Measurements from ENCODE around the gene USP46.

The USP46 gene

DNA sequence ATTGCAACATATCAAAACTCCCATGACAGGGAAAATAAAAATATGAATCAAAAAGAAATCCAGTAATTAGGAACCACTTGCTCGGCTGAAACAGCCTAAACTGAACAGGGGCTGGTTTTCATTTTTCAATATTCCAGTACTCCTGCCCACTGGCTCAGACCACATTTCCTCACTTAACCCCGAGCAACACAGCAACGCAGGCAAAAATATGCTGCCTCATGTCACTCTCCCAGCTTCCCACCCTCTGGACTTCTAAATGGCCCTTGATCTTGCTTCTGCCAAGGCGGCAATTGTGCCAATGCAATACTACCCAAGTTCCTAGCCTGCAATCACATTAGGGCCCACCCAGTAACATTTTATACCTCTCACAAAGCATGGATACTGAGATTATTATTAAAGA, 30.6 kb downstream of the USP46 start:
- H3K4me3 ChIP-seq (ENCODE audit: low read length): no peak overlapping the region
- H2AFZ ChIP-seq (ENCODE audit: low read depth, low read length): no peak overlapping the region
- no peaks in the 10 kb centered on the region for H3K4me1 ChIP-seq (ENCODE audit: insufficient read depth, low read length)
- H3K36me3 ChIP-seq (ENCODE audit: insufficient read depth, low read length): peaks cover 19% of the 10 kb centered on the region
- H3K9me3 ChIP-seq (ENCODE audit: low read length): no peaks in the 10 kb centered on the region
- H3K27me3 ChIP-seq (ENCODE audit: insufficient read depth, low read length): no peaks in the 10 kb centered on the region

DNA sequence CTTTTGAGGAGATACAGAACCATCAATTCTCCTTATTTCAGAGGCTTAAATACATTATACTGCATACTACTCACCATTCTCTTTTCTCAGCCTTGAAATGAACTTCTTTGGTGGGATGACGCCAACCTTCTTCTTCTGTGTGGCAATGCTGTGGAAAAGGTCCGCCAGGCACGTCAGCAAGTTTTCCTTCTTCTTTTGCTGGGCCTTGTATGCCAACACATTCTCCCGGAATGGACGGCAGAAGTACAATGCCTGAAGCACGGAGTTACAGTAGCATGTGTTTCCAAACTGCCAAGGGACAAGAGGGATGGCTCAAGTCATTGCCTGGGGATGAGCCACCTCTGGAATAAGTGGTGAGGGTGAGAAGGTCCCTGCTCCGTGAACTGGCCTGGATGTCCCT, 31.2 kb downstream of the USP46 start:
- peaks cover 20% of the 10 kb centered on the region for H3K36me3 ChIP-seq (ENCODE audit: insufficient read depth, low read length)
- H3K9me3 ChIP-seq (ENCODE audit: low read length): no peaks in the 10 kb centered on the region
- no peak overlapping the region for H3K4me3 ChIP-seq (ENCODE audit: low read length)
- H2AFZ ChIP-seq (ENCODE audit: low read depth, low read length): no peak overlapping the region
- H3K4me1 ChIP-seq (ENCODE audit: insufficient read depth, low read length): no peaks in the 10 kb centered on the region
- no peaks in the 10 kb centered on the region for H3K27me3 ChIP-seq (ENCODE audit: insufficient read depth, low read length)

DNA sequence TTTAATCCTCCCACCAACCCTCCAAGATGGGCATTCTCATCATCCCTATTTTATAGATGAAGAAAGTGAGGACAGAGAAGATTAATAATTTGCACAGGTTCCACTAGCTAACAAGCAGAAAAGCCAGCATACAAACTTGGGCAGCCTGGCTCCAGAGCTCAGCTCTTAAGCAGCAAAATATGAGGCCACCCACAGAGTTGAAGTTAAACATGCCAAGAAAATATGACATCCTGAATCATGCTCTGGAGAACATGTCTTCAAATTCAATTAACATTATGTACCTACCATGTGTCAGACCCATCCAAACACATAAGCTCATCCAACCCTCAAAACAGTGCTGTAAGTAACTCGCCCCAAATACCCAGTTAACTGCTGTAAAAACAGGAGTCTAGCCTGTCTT, 33.9 kb downstream of the USP46 start:
- Histone ChIP-seq H3K36me3 (ENCODE audit: insufficient read depth, low read length) (peaks cover 32% of the 10 kb centered on the region), H2AFZ (ENCODE audit: low read depth, low read length) (no peak overlapping the region), H3K9me3 (ENCODE audit: low read length) (no peaks in the 10 kb centered on the region), H3K27me3 (ENCODE audit: insufficient read depth, low read length) (no peaks in the 10 kb centered on the region), H3K4me3 (ENCODE audit: low read length) (no peak overlapping the region), H3K4me1 (ENCODE audit: insufficient read depth, low read length) (no peaks in the 10 kb centered on the region)

DNA sequence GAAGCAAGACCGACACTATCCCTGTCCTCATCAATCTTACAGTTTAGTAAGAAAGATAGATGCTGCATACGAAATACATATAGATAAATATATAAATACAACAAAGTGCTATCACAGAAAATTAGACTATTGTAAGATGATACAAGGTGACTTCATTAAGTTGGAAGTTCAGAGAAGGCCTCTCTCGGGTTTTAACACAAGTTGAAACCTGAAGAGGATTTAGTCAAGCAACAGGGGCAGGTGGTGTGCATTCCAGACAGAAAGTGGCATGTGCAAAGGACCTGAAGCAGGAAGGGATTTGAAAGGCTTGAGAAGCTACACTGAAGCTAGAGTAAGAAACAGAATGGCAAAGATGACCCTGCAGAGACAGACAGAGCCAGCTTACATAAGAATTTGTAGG, 36.5 kb downstream of the USP46 start:
- peaks cover 27% of the 10 kb centered on the region for H3K36me3 ChIP-seq (ENCODE audit: insufficient read depth, low read length)

DNA sequence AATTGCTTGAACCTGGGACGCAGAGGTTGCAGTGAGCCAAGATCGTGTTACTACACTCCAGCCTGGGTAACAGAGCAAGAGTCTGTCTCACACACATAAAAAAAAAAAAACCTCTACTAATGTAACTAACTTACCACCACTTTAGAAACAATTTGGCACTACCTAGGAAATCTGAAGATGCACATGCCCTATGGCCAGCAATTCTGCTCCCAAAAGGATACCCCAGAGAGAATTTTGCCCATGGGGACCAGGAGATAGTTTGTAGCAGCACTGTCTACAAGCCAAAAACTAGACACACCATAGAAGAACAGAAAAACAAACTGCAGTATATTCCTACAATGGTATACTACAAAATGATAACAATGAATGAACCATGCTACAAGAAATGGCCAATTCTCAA, 37.5 kb downstream of the USP46 start:
- Histone ChIP-seq H3K4me3 (ENCODE audit: low read length) (no peak overlapping the region), H3K9me3 (ENCODE audit: low read length) (no peaks in the 10 kb centered on the region), H3K27me3 (ENCODE audit: insufficient read depth, low read length) (no peaks in the 10 kb centered on the region), H2AFZ (ENCODE audit: low read depth, low read length) (no peak overlapping the region), H3K4me1 (ENCODE audit: insufficient read depth, low read length) (no peaks in the 10 kb centered on the region), H3K36me3 (ENCODE audit: insufficient read depth, low read length) (peaks cover 25% of the 10 kb centered on the region)

More for the DNA sequence above, 36.5 kb downstream of the USP46 start:
- Histone ChIP-seq H2AFZ (ENCODE audit: low read depth, low read length) (no peak overlapping the region), H3K27me3 (ENCODE audit: insufficient read depth, low read length) (no peaks in the 10 kb centered on the region), H3K9me3 (ENCODE audit: low read length) (no peaks in the 10 kb centered on the region), H3K4me1 (ENCODE audit: insufficient read depth, low read length) (no peaks in the 10 kb centered on the region), H3K4me3 (ENCODE audit: low read length) (no peak overlapping the region)

DNA sequence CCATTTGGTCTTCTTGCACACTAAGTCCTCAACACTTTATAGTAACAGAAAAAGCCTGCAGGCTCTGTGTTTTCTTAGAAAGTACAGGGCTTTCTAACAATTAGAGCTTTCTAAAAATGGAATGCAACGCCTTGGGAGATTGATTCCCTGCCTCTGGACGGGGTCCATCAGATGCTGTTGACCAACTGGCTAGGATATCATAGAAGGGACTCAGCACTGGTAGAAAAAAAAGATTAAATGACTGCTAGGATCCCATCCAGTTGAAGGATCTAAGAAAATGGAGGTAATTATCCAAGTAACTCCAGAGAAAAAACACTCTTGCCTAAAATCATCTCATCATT, 39.5 kb downstream of the USP46 start:
- Histone ChIP-seq H3K36me3 (ENCODE audit: insufficient read depth, low read length) (peaks cover 15% of the 10 kb centered on the region), H2AFZ (ENCODE audit: low read depth, low read length) (no peak overlapping the region), H3K9me3 (ENCODE audit: low read length) (no peaks in the 10 kb centered on the region), H3K27me3 (ENCODE audit: insufficient read depth, low read length) (no peaks in the 10 kb centered on the region), H3K4me1 (ENCODE audit: insufficient read depth, low read length) (no peaks in the 10 kb centered on the region), H3K4me3 (ENCODE audit: low read length) (no peak overlapping the region)

DNA sequence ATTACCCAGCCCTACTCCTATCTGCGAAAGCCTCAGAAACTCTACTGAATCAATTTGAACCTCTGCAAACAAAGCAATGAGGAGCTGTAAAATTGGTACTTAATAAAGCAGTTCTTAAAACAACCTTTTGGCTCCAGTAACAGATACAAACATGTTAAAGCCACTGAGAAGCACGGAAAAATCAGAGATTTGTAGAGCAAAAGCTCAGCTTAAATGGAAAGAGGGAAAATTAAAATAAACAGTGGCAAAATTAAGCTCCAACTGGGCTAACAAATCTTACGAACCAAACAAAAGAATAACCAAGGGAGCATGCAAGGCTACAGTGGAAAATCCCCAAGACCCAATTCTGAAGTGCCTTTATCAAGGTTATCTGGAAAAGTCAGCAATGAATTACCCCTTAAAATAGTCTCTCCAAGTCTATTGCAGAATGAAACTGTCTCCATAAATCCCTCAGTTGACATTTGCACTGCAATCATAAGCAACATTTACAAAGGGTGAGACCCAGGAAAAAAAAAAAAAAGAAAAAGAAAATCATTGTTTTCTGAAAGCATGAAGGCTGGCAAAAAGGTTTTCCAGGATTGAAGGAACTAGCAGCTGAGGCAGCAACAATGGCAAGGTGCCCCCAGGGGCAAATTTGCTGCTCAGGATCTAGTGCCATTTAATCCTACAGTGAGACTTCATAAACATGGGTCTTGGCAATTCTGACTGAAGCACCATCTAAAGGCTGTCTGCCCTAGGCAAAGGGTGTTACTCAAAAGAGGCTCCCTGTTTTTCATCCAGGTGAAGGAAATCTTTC, 40.1 kb downstream of the USP46 start:
- no peaks in the 10 kb centered on the region for H3K9me3 ChIP-seq (ENCODE audit: low read length)
- H3K36me3 ChIP-seq (ENCODE audit: insufficient read depth, low read length): peaks cover 13% of the 10 kb centered on the region
- no peaks in the 10 kb centered on the region for H3K27me3 ChIP-seq (ENCODE audit: insufficient read depth, low read length)
- no peak overlapping the region for H3K4me3 ChIP-seq (ENCODE audit: low read length)
- H3K4me1 ChIP-seq (ENCODE audit: insufficient read depth, low read length): no peaks in the 10 kb centered on the region
- no peak overlapping the region for H2AFZ ChIP-seq (ENCODE audit: low read depth, low read length)

DNA sequence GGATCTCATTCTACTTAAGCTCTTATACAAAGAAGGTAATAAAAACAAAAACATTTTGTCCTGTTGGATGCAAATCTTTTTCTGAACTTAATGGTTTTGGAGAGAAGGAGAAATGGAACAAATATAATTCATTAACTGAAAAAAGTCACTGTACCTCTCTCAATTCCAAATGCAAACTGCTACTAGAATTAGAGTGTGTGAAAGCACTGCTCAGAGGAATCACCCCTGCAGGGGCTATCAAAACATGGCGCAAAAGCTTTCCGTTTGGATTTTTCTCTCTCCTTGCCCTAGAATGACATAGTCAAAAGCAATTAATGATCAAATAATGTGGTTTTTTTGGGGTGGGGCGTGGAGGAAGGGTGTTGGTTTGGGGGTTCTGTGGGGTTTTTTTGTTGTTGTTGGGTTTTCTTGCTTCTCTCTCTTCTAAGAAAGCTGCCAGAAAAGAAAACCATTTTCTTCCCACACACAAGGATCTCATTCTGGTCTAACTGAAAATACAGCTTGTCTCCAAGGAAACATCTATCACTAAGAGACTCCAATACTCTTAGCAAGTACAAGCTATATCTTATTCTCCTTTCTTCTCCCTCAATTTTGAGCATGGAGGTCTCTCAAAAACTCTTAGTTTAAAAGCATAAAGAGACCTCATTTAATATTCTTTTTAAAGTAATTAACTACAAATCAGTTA, 41.6 kb downstream of the USP46 start:
- Histone ChIP-seq H3K9me3 (ENCODE audit: low read length) (peaks cover 2% of the 10 kb centered on the region), H3K4me1 (ENCODE audit: insufficient read depth, low read length) (no peaks in the 10 kb centered on the region), H3K36me3 (ENCODE audit: insufficient read depth, low read length) (peaks cover 7% of the 10 kb centered on the region), H3K27me3 (ENCODE audit: insufficient read depth, low read length) (no peaks in the 10 kb centered on the region), H2AFZ (ENCODE audit: low read depth, low read length) (no peak overlapping the region), H3K4me3 (ENCODE audit: low read length) (no peak overlapping the region)

DNA sequence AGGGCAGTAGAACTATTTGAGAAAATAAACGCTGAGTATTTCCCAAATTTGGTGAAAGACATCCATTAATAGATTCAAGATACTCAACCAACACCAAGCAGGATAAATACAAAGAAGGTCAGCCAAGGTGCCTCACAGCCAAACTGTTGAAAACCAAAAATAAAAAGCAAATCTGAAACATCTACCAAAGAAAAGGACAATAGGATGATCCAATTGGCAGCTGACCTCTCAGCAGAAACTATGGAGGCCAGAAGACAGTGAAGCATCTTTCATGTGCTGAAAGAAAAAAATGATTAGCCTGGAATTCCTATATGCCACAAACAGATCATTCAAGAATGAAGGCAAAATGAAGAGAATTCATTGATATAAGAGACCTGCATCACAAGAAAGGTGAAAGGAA, 44.9 kb downstream of the USP46 start:
- H3K9me3 ChIP-seq (ENCODE audit: low read length): peaks cover 6% of the 10 kb centered on the region
- no peaks in the 10 kb centered on the region for H3K27me3 ChIP-seq (ENCODE audit: insufficient read depth, low read length)
- H3K4me1 ChIP-seq (ENCODE audit: insufficient read depth, low read length): no peaks in the 10 kb centered on the region
- H3K36me3 ChIP-seq (ENCODE audit: insufficient read depth, low read length): peaks cover 16% of the 10 kb centered on the region
- no peak overlapping the region for H2AFZ ChIP-seq (ENCODE audit: low read depth, low read length)
- no peak overlapping the region for H3K4me3 ChIP-seq (ENCODE audit: low read length)

DNA sequence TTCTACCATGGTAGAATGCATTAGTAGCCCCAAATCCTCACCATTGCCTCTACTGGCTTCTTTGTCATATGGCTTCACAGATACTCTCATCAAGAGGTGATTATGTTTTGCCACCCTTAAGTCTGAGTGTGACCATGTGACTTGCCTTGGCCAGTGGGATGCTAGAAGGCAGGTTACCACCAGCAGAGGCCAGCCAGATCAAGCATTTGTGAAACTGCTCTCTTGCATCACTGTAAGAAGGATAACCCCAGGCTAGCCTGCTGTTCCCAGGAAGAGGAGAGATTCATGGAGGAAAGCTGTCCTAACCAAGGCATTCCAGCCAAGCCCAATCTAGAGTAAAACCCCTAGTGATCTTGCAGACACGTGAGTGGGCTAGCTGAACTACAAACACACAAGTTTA, 46.8 kb downstream of the USP46 start:
- peaks cover 6% of the 10 kb centered on the region for H3K9me3 ChIP-seq (ENCODE audit: low read length)
- peaks cover 28% of the 10 kb centered on the region for H3K36me3 ChIP-seq (ENCODE audit: insufficient read depth, low read length)
- H3K4me3 ChIP-seq (ENCODE audit: low read length): no peak overlapping the region
- no peaks in the 10 kb centered on the region for H3K27me3 ChIP-seq (ENCODE audit: insufficient read depth, low read length)
- H2AFZ ChIP-seq (ENCODE audit: low read depth, low read length): no peak overlapping the region
- no peaks in the 10 kb centered on the region for H3K4me1 ChIP-seq (ENCODE audit: insufficient read depth, low read length)

DNA sequence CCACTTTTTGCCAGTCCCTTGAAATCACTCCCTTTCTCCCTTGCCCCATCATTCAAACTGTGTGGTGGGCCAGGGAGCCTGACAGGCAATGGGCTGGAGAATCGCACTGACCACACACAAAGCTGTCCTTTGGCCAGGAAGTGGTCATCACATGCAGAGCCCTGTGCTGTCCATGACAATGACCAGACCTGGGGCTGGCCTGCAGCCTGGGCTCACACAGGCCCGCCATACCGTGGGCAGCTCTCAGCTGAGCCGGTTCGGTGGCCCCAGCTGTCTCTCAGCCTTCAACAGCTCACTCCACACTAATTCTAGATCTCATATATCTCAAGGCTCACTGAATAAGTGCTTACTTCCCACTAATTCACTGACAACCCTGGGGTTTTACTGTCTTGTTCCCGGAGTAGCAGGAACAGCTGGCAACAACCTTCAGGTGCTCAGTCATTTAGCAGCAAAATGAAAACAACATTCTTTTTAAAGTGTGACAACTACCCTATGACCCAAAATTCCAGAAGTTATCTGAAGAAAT, 48.0 kb downstream of the USP46 start:
- Histone ChIP-seq H3K36me3 (ENCODE audit: insufficient read depth, low read length) (peaks cover 35% of the 10 kb centered on the region), H3K27me3 (ENCODE audit: insufficient read depth, low read length) (no peaks in the 10 kb centered on the region), H3K4me1 (ENCODE audit: insufficient read depth, low read length) (no peaks in the 10 kb centered on the region), H3K4me3 (ENCODE audit: low read length) (no peak overlapping the region), H3K9me3 (ENCODE audit: low read length) (peaks cover 6% of the 10 kb centered on the region), H2AFZ (ENCODE audit: low read depth, low read length) (no peak overlapping the region)

DNA sequence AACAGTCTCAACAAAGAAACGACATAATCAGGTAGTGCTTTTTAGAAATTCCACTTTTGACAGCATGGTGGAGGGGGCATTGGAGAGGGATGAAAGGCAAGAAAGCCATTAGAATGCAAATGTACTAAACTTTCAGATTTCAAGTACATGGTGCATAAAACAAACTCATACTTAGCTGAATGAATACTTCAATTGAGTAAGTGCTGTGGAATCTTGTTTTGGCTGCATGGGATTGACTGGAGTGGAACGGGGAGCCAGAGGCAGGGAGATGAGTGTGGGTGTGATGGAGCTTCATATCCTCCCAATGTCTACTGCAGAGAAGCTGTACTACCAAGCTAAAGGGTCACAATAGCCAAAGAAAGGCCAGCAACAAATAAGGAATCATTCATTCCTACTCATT, 52.4 kb downstream of the USP46 start:
- Histone ChIP-seq H2AFZ (ENCODE audit: low read depth, low read length) (no peak overlapping the region), H3K36me3 (ENCODE audit: insufficient read depth, low read length) (peaks cover 40% of the 10 kb centered on the region), H3K9me3 (ENCODE audit: low read length) (peaks cover 4% of the 10 kb centered on the region)

DNA sequence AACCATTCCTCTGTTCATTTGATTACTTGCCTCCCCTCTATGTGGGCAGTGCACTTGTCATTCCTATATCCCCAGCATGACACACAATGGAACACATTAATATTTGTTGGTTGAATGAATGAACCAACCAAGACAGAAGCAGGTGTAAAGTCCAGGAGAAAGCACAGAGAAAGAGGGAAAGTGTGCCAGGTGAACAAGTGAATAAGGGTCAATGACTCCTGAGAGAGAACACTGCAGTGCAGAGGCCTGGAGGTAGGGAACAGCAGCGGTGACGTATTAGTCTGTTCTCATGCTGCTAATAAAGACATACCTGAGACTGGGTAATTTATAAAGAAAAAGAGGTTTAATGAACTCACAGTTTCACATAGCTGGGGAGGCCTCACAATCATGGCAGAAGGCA, 53.1 kb downstream of the USP46 start:
- Histone ChIP-seq H3K4me1 (ENCODE audit: insufficient read depth, low read length) (no peaks in the 10 kb centered on the region), H3K36me3 (ENCODE audit: insufficient read depth, low read length) (peaks cover 42% of the 10 kb centered on the region), H3K27me3 (ENCODE audit: insufficient read depth, low read length) (no peaks in the 10 kb centered on the region), H3K9me3 (ENCODE audit: low read length) (peaks cover 3% of the 10 kb centered on the region), H2AFZ (ENCODE audit: low read depth, low read length) (no peak overlapping the region), H3K4me3 (ENCODE audit: low read length) (no peak overlapping the region)

More for the DNA sequence above, 52.4 kb downstream of the USP46 start:
- Histone ChIP-seq H3K4me3 (ENCODE audit: low read length) (no peak overlapping the region), H3K4me1 (ENCODE audit: insufficient read depth, low read length) (no peaks in the 10 kb centered on the region), H3K27me3 (ENCODE audit: insufficient read depth, low read length) (no peaks in the 10 kb centered on the region)

Data from neuron (in vitro differentiated cells).